ENCODE results near the gene ADAMTSL4. TPM values are rescaled to one million over a fixed set of nuclear protein-coding genes. Genes with fewer than 3 reads are reported as not detected.
"Not testable (repeated sequence)": the region's sequence is repeated elsewhere in the genome, so short reads cannot be mapped to it uniquely, and the experiment has no call there.

The ADAMTSL4 gene
- total RNA-seq, 1 experiment from 2014 or later: not detected

GRCh38 chr1:150582371-150582770 is 33.2 kb downstream of the ADAMTSL4 start:
- Histone ChIP-seq H3K27me3 (replicated peaks; ENCODE audit: insufficient read depth, low read depth, low read length, poor library complexity) (no peaks in the 10 kb centered on the region), H3K4me1 (ENCODE audit: insufficient read depth, low read length, poor library complexity, severe bottlenecking) (peaks cover under 1% of the 10 kb centered on the region), H3K36me3 (ENCODE audit: insufficient read depth, low read length, poor library complexity, severe bottlenecking) (peaks cover 10% of the 10 kb centered on the region), H3K27ac (ENCODE audit: low read depth, low read length, poor library complexity, severe bottlenecking) (no peak overlapping the region), H3K4me3 (ENCODE audit: low read depth, low read length, poor library complexity, severe bottlenecking) (no peak overlapping the region), H3K9me3 (ENCODE audit: low read depth, low read length, poor library complexity, severe bottlenecking) (no peaks in the 10 kb centered on the region)
- no peak for DNase-seq (ENCODE audit: low spot score)
- POLR2A ChIA-PET (ENCODE audit: low non-redundant PET): no interaction called here
- TF ChIP-seq EZH2 (IDR thresholded peaks at IDR 0.05; ENCODE audit: borderline replicate concordance, low read depth, low read length, poor library complexity, severe bottlenecking) (no peak), CTCF (conservative IDR thresholded peaks at IDR 0.05; ENCODE audit: low read depth, low read length) (no peak)
- intact Hi-C loops (cut with micrococcal nuclease; ENCODE audit: unreplicated experiment): no loop called here
- CTCF ChIA-PET: interaction anchor here (0.5 kb wide), 1 partner anchor 50 kb away, joined by 4 read pairs; no protein-coding TSS in a partner anchor
- BruUV-seq (replicated peaks): no TSS peak

GRCh38 chr1:150596095-150596892 is 47.1 kb downstream of the ADAMTSL4 start:
- Histone ChIP-seq H3K9me3 (ENCODE audit: low read depth, low read length, poor library complexity, severe bottlenecking) (no peaks in the 10 kb centered on the region), H3K27ac (ENCODE audit: low read depth, low read length, poor library complexity, severe bottlenecking) (no peak overlapping the region), H3K27me3 (replicated peaks; ENCODE audit: insufficient read depth, low read depth, low read length, poor library complexity) (no peaks in the 10 kb centered on the region), H3K4me3 (ENCODE audit: low read depth, low read length, poor library complexity, severe bottlenecking) (no peak overlapping the region), H3K4me1 (ENCODE audit: insufficient read depth, low read length, poor library complexity, severe bottlenecking) (no peaks in the 10 kb centered on the region), H3K36me3 (ENCODE audit: insufficient read depth, low read length, poor library complexity, severe bottlenecking) (no peaks in the 10 kb centered on the region)
- TF ChIP-seq EZH2 (IDR thresholded peaks at IDR 0.05; ENCODE audit: borderline replicate concordance, low read depth, low read length, poor library complexity, severe bottlenecking): no peak
- no peak for TF ChIP-seq CTCF (conservative IDR thresholded peaks at IDR 0.05; ENCODE audit: low read depth, low read length)
- intact Hi-C loops (cut with micrococcal nuclease; ENCODE audit: unreplicated experiment): no loop called here
- no TSS peak for BruUV-seq (replicated peaks)
- no peak for DNase-seq (ENCODE audit: low spot score)
- POLR2A ChIA-PET (ENCODE audit: low non-redundant PET): no interaction called here
- CTCF ChIA-PET: no interaction called here

- H3K4me3 ChIP-seq (ENCODE audit: low read depth, low read length, poor library complexity, severe bottlenecking): no peak overlapping the region
- BruUV-seq (replicated peaks): no TSS peak
- TF ChIP-seq EZH2 (IDR thresholded peaks at IDR 0.05; ENCODE audit: borderline replicate concordance, low read depth, low read length, poor library complexity, severe bottlenecking): no peak
- no peak for TF ChIP-seq CTCF (conservative IDR thresholded peaks at IDR 0.05; ENCODE audit: low read depth, low read length)
- ChIA-PET CTCF (no interaction called here), POLR2A (ENCODE audit: low non-redundant PET) (no interaction called here)
- intact Hi-C loops (cut with micrococcal nuclease; ENCODE audit: unreplicated experiment): no loop called here
- no peaks in the 10 kb centered on the region for H3K27me3 ChIP-seq (replicated peaks; ENCODE audit: insufficient read depth, low read depth, low read length, poor library complexity)
- H3K4me1 ChIP-seq (ENCODE audit: insufficient read depth, low read length, poor library complexity, severe bottlenecking): no peaks in the 10 kb centered on the region
- no peak overlapping the region for H3K27ac ChIP-seq (ENCODE audit: low read depth, low read length, poor library complexity, severe bottlenecking)
- no peak for DNase-seq (ENCODE audit: low spot score)
- no peaks in the 10 kb centered on the region for H3K36me3 ChIP-seq (ENCODE audit: insufficient read depth, low read length, poor library complexity, severe bottlenecking)
- H3K9me3 ChIP-seq (ENCODE audit: low read depth, low read length, poor library complexity, severe bottlenecking): no peaks in the 10 kb centered on the region
Measured at GRCh38 chr1:150596976-150597375, 47.8 kb downstream of the ADAMTSL4 start.

GRCh38 chr1:150598346-150598745 is 49.1 kb downstream of the ADAMTSL4 start:
- H3K36me3 ChIP-seq (ENCODE audit: insufficient read depth, low read length, poor library complexity, severe bottlenecking); H3K27me3 ChIP-seq (replicated peaks; ENCODE audit: insufficient read depth, low read depth, low read length, poor library complexity); H3K9me3 ChIP-seq (ENCODE audit: low read depth, low read length, poor library complexity, severe bottlenecking); intact Hi-C loops (cut with micrococcal nuclease; ENCODE audit: unreplicated experiment); H3K4me1 ChIP-seq (ENCODE audit: insufficient read depth, low read length, poor library complexity, severe bottlenecking); CTCF ChIA-PET; DNase-seq (ENCODE audit: low spot score); POLR2A ChIA-PET (ENCODE audit: low non-redundant PET); H3K4me3 ChIP-seq (ENCODE audit: low read depth, low read length, poor library complexity, severe bottlenecking); H3K27ac ChIP-seq (ENCODE audit: low read depth, low read length, poor library complexity, severe bottlenecking); BruUV-seq (replicated peaks): not testable (repeated sequence)

Measured in A673 (cell line).